Gastroesophageal sphincter (tissue), 3 donors: ENCODE results near the gene DEDD.

Experiments
- POLR2A ChIP-seq, 2 donors: fragments of 450-650 bp; IDR thresholded peaks; one replicate each; pipeline ENCODE4 v1.6.1; 2017; ENCODE audit warnings: antibody characterized with exemption in 2 of 2, mild to moderate bottlenecking in 2 of 2, moderate library complexity in 1 of 2
- TF ChIP-seq, protein P1 (sequence below), 4 experiments: fragments of 200-600 bp in 2 of 4; fragments of 450-650 bp in 2 of 4; sonication (generic) in 1 of 4; IDR thresholded peaks; one replicate each; pipeline ENCODE4 v1.5.1; 2017 to 2019; ENCODE audit warnings: antibody characterized with exemption in 4 of 4, mild to moderate bottlenecking in 2 of 4, moderate library complexity in 2 of 4

DNA sequence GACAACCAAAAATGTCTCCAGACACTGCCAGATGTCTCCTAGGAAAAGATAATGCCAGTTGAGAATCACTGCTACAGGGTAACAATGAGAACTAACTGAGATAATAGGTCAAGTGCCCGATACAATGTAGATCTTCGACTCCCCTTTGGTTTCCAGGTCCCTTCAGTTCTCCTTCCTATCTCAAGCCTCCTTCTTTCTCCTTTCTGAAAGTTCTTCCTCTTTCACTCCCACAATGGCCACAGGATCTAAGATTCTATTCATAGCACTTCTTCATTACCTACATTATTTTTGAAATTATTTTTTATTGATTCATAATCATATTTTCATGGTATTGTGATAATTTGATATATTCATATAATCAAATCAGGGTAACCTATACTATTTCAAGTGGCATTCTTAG is 20.9 kb downstream of the DEDD start:
- TF ChIP-seq, protein P1, sequence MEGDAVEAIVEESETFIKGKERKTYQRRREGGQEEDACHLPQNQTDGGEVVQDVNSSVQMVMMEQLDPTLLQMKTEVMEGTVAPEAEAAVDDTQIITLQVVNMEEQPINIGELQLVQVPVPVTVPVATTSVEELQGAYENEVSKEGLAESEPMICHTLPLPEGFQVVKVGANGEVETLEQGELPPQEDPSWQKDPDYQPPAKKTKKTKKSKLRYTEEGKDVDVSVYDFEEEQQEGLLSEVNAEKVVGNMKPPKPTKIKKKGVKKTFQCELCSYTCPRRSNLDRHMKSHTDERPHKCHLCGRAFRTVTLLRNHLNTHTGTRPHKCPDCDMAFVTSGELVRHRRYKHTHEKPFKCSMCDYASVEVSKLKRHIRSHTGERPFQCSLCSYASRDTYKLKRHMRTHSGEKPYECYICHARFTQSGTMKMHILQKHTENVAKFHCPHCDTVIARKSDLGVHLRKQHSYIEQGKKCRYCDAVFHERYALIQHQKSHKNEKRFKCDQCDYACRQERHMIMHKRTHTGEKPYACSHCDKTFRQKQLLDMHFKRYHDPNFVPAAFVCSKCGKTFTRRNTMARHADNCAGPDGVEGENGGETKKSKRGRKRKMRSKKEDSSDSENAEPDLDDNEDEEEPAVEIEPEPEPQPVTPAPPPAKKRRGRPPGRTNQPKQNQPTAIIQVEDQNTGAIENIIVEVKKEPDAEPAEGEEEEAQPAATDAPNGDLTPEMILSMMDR (IDR thresholded peaks at IDR 0.05): no peak
- no peak for TF ChIP-seq POLR2A (IDR thresholded peaks at IDR 0.05)
